Heart right ventricle (tissue), 16 donors: ENCODE data around the gene MON1B. TPM values are rescaled to one million over a fixed set of nuclear protein-coding genes. Genes with fewer than 3 reads are reported as not detected.
A peak's percentile ranks its signal among the peaks of the same experiment; 100 is the strongest.

Experiments
- ATAC-seq, 8 donors: fragments of 200-7000 bp; cut with Tn5 transposase; one replicate each; pipeline ENCODE4 v1.9.1; 2020; ENCODE audit warnings: mild to moderate bottlenecking in 8 of 8, moderate library complexity in 8 of 8, moderate number of reproducible peaks in 1 of 8
- DNase-seq, 2 donors: peaks; one replicate each; pipeline ENCODE4 v3.0.0-alpha.2; 2020
- H3K27ac ChIP-seq, 10 donors: fragments of 200-600 bp; sonication (generic) in 2 of 10; one replicate each; pipeline versions ENCODE4 v1.5.0 to v1.8.0; 2020 to 2022; ENCODE audit warnings: mild to moderate bottlenecking in 3 of 10
- H3K27me3 ChIP-seq, 7 donors: fragments of 200-600 bp; one replicate each; pipeline ENCODE4 v1.8.0; 2021 to 2022; ENCODE audit warnings: mild to moderate bottlenecking in 2 of 7
- H3K36me3 ChIP-seq, 9 donors: fragments of 200-600 bp; sonication (generic) in 1 of 9; one replicate each; pipeline versions ENCODE4 v1.5.0 to v1.8.0; 2020 to 2022; ENCODE audit warnings: mild to moderate bottlenecking in 2 of 9
- H3K4me1 ChIP-seq, 9 donors: fragments of 200-600 bp; sonication (generic) in 1 of 9; one replicate each; pipeline versions ENCODE4 v1.5.0 to v1.8.0; 2020 to 2022; ENCODE audit warnings: mild to moderate bottlenecking in 4 of 9
- H3K4me3 ChIP-seq, 10 donors: fragments of 200-600 bp; sonication (generic) in 2 of 10; one replicate each; pipeline versions ENCODE4 v1.5.0 to v1.8.0; 2020 to 2022; ENCODE audit warnings: mild to moderate bottlenecking in 7 of 10, moderate library complexity in 2 of 10
- H3K9me3 ChIP-seq, 11 donors: fragments of 200-600 bp in 10 of 11; sonication (generic) in 2 of 11; one replicate each; pipeline versions ENCODE4 v1.5.0 to v1.8.0; 2013 to 2022; ENCODE audit warnings: mild to moderate bottlenecking in 2 of 11, control low read depth in 1 of 11, moderate library complexity in 1 of 11
- CTCF ChIP-seq, 9 donors: fragments of 200-600 bp; sonication (generic) in 2 of 9; IDR thresholded peaks; one replicate each; pipeline versions ENCODE4 v1.5.0 to v1.8.0; 2021 to 2022; ENCODE audit warnings: antibody characterized with exemption in 9 of 9, mild to moderate bottlenecking in 5 of 9, moderate library complexity in 1 of 9
- WGBS, 2 donors: extraction: QIAGEN DNeasy Blood & Tissue Kit; methylation state at CpG; one replicate each; pipeline ENCODE4 v1.1.7; 2013; ENCODE audit warnings: inconsistent platforms in 1 of 2; 5-methylcytosine and 5-hydroxymethylcytosine counted together
- intact Hi-C, 10 donors: fragments of 100-400 bp; cut with DNase I; formaldehyde crosslinking; loops; one replicate each; pipeline versions ENCODE4 v1.11.1 to v1.14.2; 2022
- polyA plus RNA-seq, 2 donors: library from polyadenylated mRNA; stranded (reverse); fragments of 200-250 nt; gene quantifications; one replicate each; pipeline ENCODE4 v1.2.3, GENCODE V29; 2013
- total RNA-seq, 10 donors: library from RNA; stranded (reverse); fragmentation: NEBNext Ultra II Directional in 3 of 10; extraction: Animal tissue kit (Norgen Biotek cat#: 25700) in 3 of 10; gene quantifications; one replicate each; pipeline versions ENCODE4 v1.2.1 to v1.2.4, GENCODE V29; 2021 to 2023
- donor health status: Arrhythmogenic right ventricular cardiomyopathy.
- donor health status: ischemic (EF 13 %, LVEDD 7.1; RV severe dilation, severe dysfunction).
- donor health status: healthy with polysubstance abuse.
- donor health status: DM: no; HTN: yes; CAD: no.
- donor health status: DM: no; HTN: no; CAD: no.
- donor health status: ischemic (EF 25% LVEDD 6.9; RV normal size, moderate dysfunction).
- donor health status: ischemic (EF 25% LVEDD 5.7; RV mildly dilated, moderate dysfunction).
- donor health status: healthy.
- donor health status: DM: yes; HTN: yes; CAD: no.
- donor health status: Ischemic cardiomyopathy.
- donor health status: ischemic (EF 35%, LVEDD 5.7; RV mildly dilated, moderate dysfunction).
- donor health status: nonischemic (EF 11% LVEDD 7.7; RV severe dilation, severe dysfunction).
- donor health status: DM: yes; HTN: yes; CAD: no.
- donor health status: PGD.
- donor health status: ischemic (EF 29% LVEDD 5.4; RV normal size, mild dysfunction).
- donor health status: nonischemic (EF 23%, LVEDD 6.1; RV moderate dilation, normal function).

The MON1B gene
- total and polyA plus RNA-seq, 12 donors = 8.8 to 26.4 (median 16.4) TPM

DNA sequence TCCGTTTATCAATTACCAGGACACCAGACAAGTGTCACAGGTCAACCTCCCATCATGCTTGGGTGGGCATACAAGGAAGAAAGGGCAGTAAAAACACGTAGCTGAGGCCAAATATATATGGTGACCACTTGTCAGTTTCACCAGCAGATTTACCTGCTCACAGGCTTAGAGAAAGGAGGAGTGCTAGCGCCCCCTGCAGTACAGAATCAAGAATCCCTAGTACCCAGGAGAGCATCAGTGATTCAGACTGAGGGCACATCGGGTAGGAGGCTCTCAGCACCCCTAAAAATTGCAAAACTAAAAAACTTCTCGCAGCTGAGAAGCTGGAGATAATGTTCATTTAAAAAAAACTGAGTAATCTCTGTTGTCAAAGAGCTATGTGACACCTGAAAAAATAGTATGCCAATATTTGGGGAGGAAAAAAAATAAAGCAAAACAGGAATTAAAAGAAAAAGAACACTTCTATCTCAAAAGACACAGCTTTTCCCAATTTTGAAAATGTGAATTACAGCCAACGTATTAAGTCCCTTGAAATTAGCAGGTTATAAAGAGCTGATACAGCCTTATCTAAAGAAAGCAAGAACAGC is 21.2 kb upstream of the MON1B start:
- peak in 3 of 8 donors; percentile 41 to 57 (median 47) for ATAC-seq
- DNase-seq = peak in 1 of 2 donors; percentile 32
- peak; percentile 28 to 72 (median 65) for TF ChIP-seq CTCF (IDR thresholded peaks at IDR 0.05)

DNA sequence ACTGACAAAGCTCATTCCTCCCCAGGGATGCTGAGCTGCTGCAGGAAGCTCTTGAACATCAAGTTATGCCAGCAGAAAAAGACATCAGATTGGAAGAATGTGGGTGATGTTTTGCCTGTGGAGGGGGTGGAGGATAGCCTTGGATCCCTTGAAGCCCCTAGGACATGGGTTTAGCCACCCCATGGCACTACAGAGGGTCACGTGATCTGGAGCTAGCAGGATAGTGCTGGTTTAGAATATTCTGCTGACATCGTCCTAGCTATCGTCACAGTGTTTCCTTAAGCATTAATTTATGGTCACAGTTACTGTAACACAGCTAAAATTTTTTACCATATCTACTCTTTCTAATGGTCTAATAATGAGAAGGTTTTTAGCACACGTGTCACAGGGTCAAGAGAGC is 20.2 kb upstream of the MON1B start:
- no peak for TF ChIP-seq CTCF (IDR thresholded peaks at IDR 0.05)
- no peak for ATAC-seq
- peaks cover 0 to 5% (median 0%) of the 10 kb centered on the region in 9 donors for H3K4me1 ChIP-seq
- H3K27me3 ChIP-seq = peaks cover 0 to 19% (median 4%) of the 10 kb centered on the region in 7 donors
- no peak for DNase-seq
- H3K9me3 ChIP-seq = no peaks in the 10 kb centered on the region
- H3K36me3 ChIP-seq = no peaks in the 10 kb centered on the region
- H3K4me3 ChIP-seq = no peak overlapping the region
- no peak overlapping the region for H3K27ac ChIP-seq
- intact Hi-C loops = loop anchor here in 7 of 10 donors (2.0 to 10.0 kb wide), 5 partner anchors 516 to 1384 kb away; partner anchors contain the start of gene CNTNAP4 (in 1 of the 7)
- 55 to 71% methylated on average over 4 of the region's 4 CpGs for WGBS, 2 donors

More for the DNA sequence above, 21.2 kb upstream of the MON1B start:
- intact Hi-C loops = loop anchor here in 9 of 10 donors (2.0 to 10.0 kb wide), 6 partner anchors 105 to 1382 kb away; partner anchors contain the start of gene CNTNAP4 (in 1 of the 9)
- Histone ChIP-seq H3K27me3 (peaks cover 0 to 19% (median 4%) of the 10 kb centered on the region in 7 donors), H3K4me1 (peaks cover 0 to 5% (median 0%) of the 10 kb centered on the region in 9 donors), H3K27ac (no peak overlapping the region), H3K9me3 (no peaks in the 10 kb centered on the region), H3K36me3 (no peaks in the 10 kb centered on the region), H3K4me3 (no peak overlapping the region)
- 11 to 13% methylated on average over 6 of the region's 6 CpGs for WGBS, 2 donors

- no peaks in the 10 kb centered on the region for H3K36me3 ChIP-seq
- H3K9me3 ChIP-seq = no peaks in the 10 kb centered on the region
- peak; percentile 52 to 86 (median 74) for TF ChIP-seq CTCF (IDR thresholded peaks at IDR 0.05)
- H3K4me1 ChIP-seq = peaks cover 0 to 5% (median 0%) of the 10 kb centered on the region in 9 donors
- H3K27me3 ChIP-seq = peaks cover 0 to 22% (median 4%) of the 10 kb centered on the region in 7 donors
- peak in 7 of 8 donors; percentile 42 to 68 (median 63) for ATAC-seq
- 57 to 64% methylated on average over 5 of the region's 5 CpGs for WGBS, 2 donors
- H3K4me3 ChIP-seq = no peak overlapping the region
- peak in 1 of 2 donors; percentile 44 for DNase-seq
- H3K27ac ChIP-seq = no peak overlapping the region
- intact Hi-C loops = loop anchor here in 8 of 10 donors (2.0 to 10.0 kb wide), 5 partner anchors 517 to 1385 kb away; partner anchors contain the start of gene CNTNAP4 (in 1 of the 8)
These were observed 19.0 kb upstream of the MON1B start for GRCh38 chr16:77171745-77172635.

- intact Hi-C loops = loop anchor here in 7 of 10 donors (2.0 to 10.0 kb wide), 5 partner anchors 518 to 1386 kb away; partner anchors contain the start of gene CNTNAP4 (in 1 of the 7)
- ATAC-seq = no peak
- H3K4me1 ChIP-seq = peaks cover 0 to 5% (median 0%) of the 10 kb centered on the region in 9 donors
- TF ChIP-seq CTCF (IDR thresholded peaks at IDR 0.05) = no peak
- H3K36me3 ChIP-seq = no peaks in the 10 kb centered on the region
- DNase-seq = no peak
- peaks cover 0 to 22% (median 8%) of the 10 kb centered on the region in 7 donors for H3K27me3 ChIP-seq
- no peak overlapping the region for H3K27ac ChIP-seq
- H3K9me3 ChIP-seq = no peaks in the 10 kb centered on the region
- no peak overlapping the region for H3K4me3 ChIP-seq
These were observed 18.0 kb upstream of the MON1B start for GRCh38 chr16:77172951-77173350.
